ENCODE data around the gene SLC26A8.
"Not testable (repeated sequence)": the region's sequence is repeated elsewhere in the genome, so short reads cannot be mapped to it uniquely, and the experiment has no call there.

The SLC26A8 gene

DNA sequence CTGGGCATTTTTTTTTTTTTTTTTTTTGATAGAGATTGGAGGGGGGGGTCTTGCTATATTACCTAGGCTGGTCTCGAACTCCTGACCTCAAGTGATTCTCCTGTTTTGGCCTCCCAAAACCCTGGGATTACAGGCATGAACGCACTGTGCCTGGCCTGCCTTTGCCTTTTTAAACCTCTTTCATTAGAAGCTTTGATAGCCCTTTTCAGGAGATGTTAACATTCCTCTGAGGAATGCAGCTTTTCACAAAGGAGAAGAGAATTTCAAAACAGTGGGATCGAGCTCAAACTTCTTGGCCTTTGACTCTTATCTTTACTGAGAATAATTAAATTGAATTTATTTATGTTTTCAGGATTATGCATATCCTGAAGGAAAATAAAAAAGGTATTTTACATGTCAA lies 31.3 kb downstream of the SLC26A8 start:
- no peak overlapping the region for H3K27ac ChIP-seq (ENCODE audit: low read depth, low read length)
- no peak overlapping the region for H3K4me3 ChIP-seq (ENCODE audit: low read depth, low read length)
- DNase-seq: no peak
- H4K8ac ChIP-seq (ENCODE audit: low read depth, low read length): no peak overlapping the region
- no peak overlapping the region for H3K9ac ChIP-seq (ENCODE audit: low read length)
- no peaks in the 10 kb centered on the region for H3K9me3 ChIP-seq (ENCODE audit: insufficient read depth, low read depth, low read length)
- H3K23ac ChIP-seq (ENCODE audit: low read length): no peak overlapping the region
- H3K4ac ChIP-seq (ENCODE audit: low read depth, low read length): no peak overlapping the region
- H3K27me3 ChIP-seq (ENCODE audit: insufficient read depth, low read length): no peaks in the 10 kb centered on the region
- H3K4me2 ChIP-seq (ENCODE audit: low read length): no peak overlapping the region
- no peak overlapping the region for H2BK5ac ChIP-seq (ENCODE audit: low read depth, low read length, poor library complexity)
- WGBS (ENCODE audit: extremely low coverage, insufficient coverage, insufficient read length): no CpG with 5 or more reads among the region's 3 CpGs
- H2AFZ ChIP-seq (ENCODE audit: insufficient read depth, low read length, poor library complexity): no peak overlapping the region
- H3K18ac ChIP-seq (ENCODE audit: low read length): no peak overlapping the region
- H4K91ac ChIP-seq (ENCODE audit: low read depth, low read length): no peak overlapping the region
- no peaks in the 10 kb centered on the region for H3K36me3 ChIP-seq (ENCODE audit: control insufficient read depth in 1 of 2, insufficient read depth in 2 of 2, low read length in 2 of 2)
- no peaks in the 10 kb centered on the region for H3K79me1 ChIP-seq (ENCODE audit: low read length)
- no peaks in the 10 kb centered on the region for H3K4me1 ChIP-seq (ENCODE audit: control insufficient read depth in 1 of 2, insufficient read depth in 2 of 2, low read length in 2 of 2)
- no peak overlapping the region for H2BK12ac ChIP-seq (ENCODE audit: low read length)
- no peak overlapping the region for H4K12ac ChIP-seq (ENCODE audit: low read depth, low read length)
- H3K79me2 ChIP-seq (ENCODE audit: control insufficient read depth, insufficient read depth, low read length, poor library complexity): no peaks in the 10 kb centered on the region
- no peak overlapping the region for H2AK5ac ChIP-seq (ENCODE audit: low read length)
- no peak overlapping the region for H2BK120ac ChIP-seq (ENCODE audit: insufficient read depth, low read length, poor library complexity)
- H3K14ac ChIP-seq (ENCODE audit: low read length): no peak overlapping the region

DNA sequence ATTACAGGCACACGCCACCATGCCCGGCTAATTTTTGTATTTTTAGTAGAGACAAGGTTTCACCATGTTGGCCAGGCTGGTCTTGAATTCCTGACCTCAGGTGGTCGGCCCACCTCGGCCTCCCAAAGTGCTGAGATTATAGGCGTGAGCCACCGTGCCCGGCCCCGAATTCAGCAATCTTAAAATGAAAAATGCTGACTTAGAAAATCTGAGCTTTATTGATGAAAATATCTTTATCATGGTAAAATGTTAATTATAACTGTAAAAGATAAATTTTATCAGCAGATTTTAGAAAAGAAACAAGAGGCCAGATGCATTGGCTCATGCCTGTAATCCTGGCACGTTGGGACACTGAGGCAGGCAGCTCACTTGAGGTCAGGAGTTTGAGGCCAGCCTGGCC lies 36.4 kb downstream of the SLC26A8 start:
- DNase-seq; H3K27me3 ChIP-seq (ENCODE audit: insufficient read depth, low read length); H4K12ac ChIP-seq (ENCODE audit: low read depth, low read length); H2AK5ac ChIP-seq (ENCODE audit: low read length); H3K4me2 ChIP-seq (ENCODE audit: low read length); H3K27ac ChIP-seq (ENCODE audit: low read depth, low read length); H3K79me1 ChIP-seq (ENCODE audit: low read length); H2BK120ac ChIP-seq (ENCODE audit: insufficient read depth, low read length, poor library complexity); H3K4me3 ChIP-seq (ENCODE audit: low read depth, low read length); H3K4ac ChIP-seq (ENCODE audit: low read depth, low read length); H4K91ac ChIP-seq (ENCODE audit: low read depth, low read length); H3K23ac ChIP-seq (ENCODE audit: low read length); H3K18ac ChIP-seq (ENCODE audit: low read length); H2AFZ ChIP-seq (ENCODE audit: insufficient read depth, low read length, poor library complexity); H3K4me1 ChIP-seq (ENCODE audit: control insufficient read depth in 1 of 2, insufficient read depth in 2 of 2, low read length in 2 of 2); H3K79me2 ChIP-seq (ENCODE audit: control insufficient read depth, insufficient read depth, low read length, poor library complexity); H3K36me3 ChIP-seq (ENCODE audit: control insufficient read depth in 1 of 2, insufficient read depth in 2 of 2, low read length in 2 of 2); H2BK5ac ChIP-seq (ENCODE audit: low read depth, low read length, poor library complexity); H4K8ac ChIP-seq (ENCODE audit: low read depth, low read length); H3K14ac ChIP-seq (ENCODE audit: low read length); H3K9ac ChIP-seq (ENCODE audit: low read length); H2BK12ac ChIP-seq (ENCODE audit: low read length); H3K9me3 ChIP-seq (ENCODE audit: insufficient read depth, low read depth, low read length): not testable (repeated sequence)
- no CpG with 5 or more reads among the region's 9 CpGs for WGBS (ENCODE audit: extremely low coverage, insufficient coverage, insufficient read length)

DNA sequence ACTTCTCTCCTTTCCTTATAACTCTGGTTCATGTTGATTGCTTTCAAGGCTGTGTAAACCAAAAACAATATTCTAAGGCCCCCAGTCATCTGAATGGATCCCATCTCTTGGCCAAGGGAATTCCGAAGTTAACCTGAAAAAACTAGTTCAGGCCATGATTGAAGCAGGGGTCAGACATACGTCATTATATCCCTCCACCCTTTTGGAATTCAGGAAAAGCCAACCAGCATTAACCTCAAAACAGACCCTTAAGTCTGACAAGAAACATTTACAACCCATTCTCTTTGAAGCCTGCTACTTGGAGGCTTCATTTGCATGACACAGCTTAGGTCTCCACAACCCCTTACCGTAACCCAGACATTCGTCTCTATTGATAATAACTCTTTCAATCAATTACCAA lies 39.7 kb downstream of the SLC26A8 start:
- Histone ChIP-seq H3K4me3 (ENCODE audit: low read depth, low read length) (no peak overlapping the region), H2BK12ac (ENCODE audit: low read length) (no peak overlapping the region), H3K36me3 (ENCODE audit: control insufficient read depth in 1 of 2, insufficient read depth in 2 of 2, low read length in 2 of 2) (no peaks in the 10 kb centered on the region), H3K18ac (ENCODE audit: low read length) (no peak overlapping the region), H3K4ac (ENCODE audit: low read depth, low read length) (no peak overlapping the region), H2BK120ac (ENCODE audit: insufficient read depth, low read length, poor library complexity) (no peak overlapping the region), H3K9me3 (ENCODE audit: insufficient read depth, low read depth, low read length) (no peaks in the 10 kb centered on the region), H3K4me2 (ENCODE audit: low read length) (no peak overlapping the region), H3K9ac (ENCODE audit: low read length) (no peak overlapping the region), H3K79me2 (ENCODE audit: control insufficient read depth, insufficient read depth, low read length, poor library complexity) (no peaks in the 10 kb centered on the region), H4K91ac (ENCODE audit: low read depth, low read length) (no peak overlapping the region), H2AK5ac (ENCODE audit: low read length) (no peak overlapping the region), H3K27ac (ENCODE audit: low read depth, low read length) (no peak overlapping the region), H2AFZ (ENCODE audit: insufficient read depth, low read length, poor library complexity) (no peak overlapping the region), H4K12ac (ENCODE audit: low read depth, low read length) (no peak overlapping the region), H2BK5ac (ENCODE audit: low read depth, low read length, poor library complexity) (no peak overlapping the region), H3K27me3 (ENCODE audit: insufficient read depth, low read length) (no peaks in the 10 kb centered on the region), H3K79me1 (ENCODE audit: low read length) (no peaks in the 10 kb centered on the region), H3K14ac (ENCODE audit: low read length) (no peak overlapping the region), H3K23ac (ENCODE audit: low read length) (no peak overlapping the region), H3K4me1 (ENCODE audit: control insufficient read depth in 1 of 2, insufficient read depth in 2 of 2, low read length in 2 of 2) (peaks cover 0 to 7% of the 10 kb centered on the region in 2 experiments), H4K8ac (ENCODE audit: low read depth, low read length) (no peak overlapping the region)
- no peak for DNase-seq
- WGBS (ENCODE audit: extremely low coverage, insufficient coverage, insufficient read length): no CpG with 5 or more reads among the region's 4 CpGs

DNA sequence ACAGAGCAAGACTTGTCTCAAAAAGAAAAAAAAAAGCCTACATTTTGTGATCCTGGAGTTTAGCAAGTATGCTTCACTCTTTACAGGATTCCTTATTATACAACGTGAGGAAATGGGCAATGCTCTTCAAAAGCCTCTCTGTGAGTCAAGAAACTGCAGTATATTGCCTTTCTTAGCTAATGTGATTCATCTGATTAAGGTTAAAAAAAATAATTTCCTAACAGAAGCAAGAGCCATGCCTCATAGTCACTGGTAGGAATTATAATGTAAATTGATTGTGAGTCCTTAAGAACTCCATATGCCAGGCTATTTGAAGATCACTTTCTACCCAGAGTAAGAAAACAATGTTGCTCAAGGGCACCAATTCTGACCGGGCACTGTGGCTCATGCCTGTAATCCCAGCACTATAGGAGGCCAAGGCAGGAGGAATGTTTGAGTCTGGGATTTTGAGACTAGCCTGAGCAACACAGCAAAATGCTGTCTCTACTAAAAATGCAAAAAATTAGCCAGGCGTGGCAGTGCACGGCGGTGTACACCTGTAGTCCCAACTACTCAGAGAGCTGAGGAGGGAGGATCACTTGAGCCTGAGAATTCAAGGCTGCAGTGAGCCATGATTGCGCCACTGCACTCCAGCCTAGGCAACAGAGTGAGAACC lies 43.3 kb downstream of the SLC26A8 start:
- no peak overlapping the region for H2BK12ac ChIP-seq (ENCODE audit: low read length)
- H3K4ac ChIP-seq (ENCODE audit: low read depth, low read length): no peak overlapping the region
- no peak overlapping the region for H2BK120ac ChIP-seq (ENCODE audit: insufficient read depth, low read length, poor library complexity)
- H3K4me3 ChIP-seq (ENCODE audit: low read depth, low read length): no peak overlapping the region
- H4K8ac ChIP-seq (ENCODE audit: low read depth, low read length): no peak overlapping the region
- no peak overlapping the region for H3K14ac ChIP-seq (ENCODE audit: low read length)
- H2AK5ac ChIP-seq (ENCODE audit: low read length): no peak overlapping the region
- no CpG with 5 or more reads among the region's 6 CpGs for WGBS (ENCODE audit: extremely low coverage, insufficient coverage, insufficient read length)
- H3K79me1 ChIP-seq (ENCODE audit: low read length): no peaks in the 10 kb centered on the region
- peak; percentile 58 to 75 for DNase-seq
- no peak overlapping the region for H3K18ac ChIP-seq (ENCODE audit: low read length)
- H2AFZ ChIP-seq (ENCODE audit: insufficient read depth, low read length, poor library complexity): no peak overlapping the region
- H3K23ac ChIP-seq (ENCODE audit: low read length): no peak overlapping the region
- H3K9ac ChIP-seq (ENCODE audit: low read length): no peak overlapping the region
- H3K4me1 ChIP-seq (ENCODE audit: control insufficient read depth in 1 of 2, insufficient read depth in 2 of 2, low read length in 2 of 2): peaks cover 0 to 5% of the 10 kb centered on the region in 2 experiments
- no peaks in the 10 kb centered on the region for H3K9me3 ChIP-seq (ENCODE audit: insufficient read depth, low read depth, low read length)
- H3K27me3 ChIP-seq (ENCODE audit: insufficient read depth, low read length): no peaks in the 10 kb centered on the region
- H4K91ac ChIP-seq (ENCODE audit: low read depth, low read length): no peak overlapping the region
- no peak overlapping the region for H3K27ac ChIP-seq (ENCODE audit: low read depth, low read length)
- no peaks in the 10 kb centered on the region for H3K36me3 ChIP-seq (ENCODE audit: control insufficient read depth in 1 of 2, insufficient read depth in 2 of 2, low read length in 2 of 2)
- H2BK5ac ChIP-seq (ENCODE audit: low read depth, low read length, poor library complexity): no peak overlapping the region
- no peak overlapping the region for H4K12ac ChIP-seq (ENCODE audit: low read depth, low read length)
- no peak overlapping the region for H3K4me2 ChIP-seq (ENCODE audit: low read length)
- no peaks in the 10 kb centered on the region for H3K79me2 ChIP-seq (ENCODE audit: control insufficient read depth, insufficient read depth, low read length, poor library complexity)

All from trophoblast cell (in vitro differentiated cells and primary cell).